ENCODE measurements around the gene HAPLN2.
"Not testable (repeated sequence)": the region's sequence is repeated elsewhere in the genome, so short reads cannot be mapped to it uniquely, and the experiment has no call there.

The HAPLN2 gene

GRCh38 chr1:156599811-156600210 is 19.4 kb upstream of the HAPLN2 start:
- H3K4me1 ChIP-seq (ENCODE audit: control insufficient read depth, insufficient read depth, low read length, poor library complexity, severe bottlenecking), result peaks cover 5% of the 10 kb centered on the region
- H3K27ac ChIP-seq (ENCODE audit: insufficient read depth, low read length, poor library complexity, severe bottlenecking), result peak overlapping the region; percentile 52
- no peak for DNase-seq
- no peak overlapping the region for H3K4me3 ChIP-seq (ENCODE audit: insufficient read depth, low read depth, low read length, poor library complexity, severe bottlenecking)
- H3K36me3 ChIP-seq (ENCODE audit: control insufficient read depth, insufficient read depth, low read length), result peaks cover 38% of the 10 kb centered on the region
- H3K27me3 ChIP-seq (replicated peaks; ENCODE audit: control insufficient read depth, insufficient read depth, low read length, poor library complexity, severe bottlenecking), result no peaks in the 10 kb centered on the region
- H3K9me3 ChIP-seq (ENCODE audit: control insufficient read depth, low read length), result no peaks in the 10 kb centered on the region

GRCh38 chr1:156600733-156601121 is 18.5 kb upstream of the HAPLN2 start:
- Histone ChIP-seq H3K27ac (ENCODE audit: insufficient read depth, low read length, poor library complexity, severe bottlenecking) (peak overlapping the region; percentile 72), H3K36me3 (ENCODE audit: control insufficient read depth, insufficient read depth, low read length) (peaks cover 30% of the 10 kb centered on the region), H3K27me3 (replicated peaks; ENCODE audit: control insufficient read depth, insufficient read depth, low read length, poor library complexity, severe bottlenecking) (no peaks in the 10 kb centered on the region), H3K4me3 (ENCODE audit: insufficient read depth, low read depth, low read length, poor library complexity, severe bottlenecking) (peak overlapping the region; percentile 79), H3K4me1 (ENCODE audit: control insufficient read depth, insufficient read depth, low read length, poor library complexity, severe bottlenecking) (peaks cover 5% of the 10 kb centered on the region), H3K9me3 (ENCODE audit: control insufficient read depth, low read length) (no peaks in the 10 kb centered on the region)
- no peak for DNase-seq

GRCh38 chr1:156601122-156601830 is 17.9 kb upstream of the HAPLN2 start, which contains the start of gene GPATCH4:
Gene GPATCH4, minus strand, starts transcription at chr1:156601479.
- peak within 1 kb of the TSS; percentile 79 for H3K4me3 ChIP-seq (ENCODE audit: insufficient read depth, low read depth, low read length, poor library complexity, severe bottlenecking)
- H3K27me3 ChIP-seq (replicated peaks; ENCODE audit: control insufficient read depth, insufficient read depth, low read length, poor library complexity, severe bottlenecking), result no peaks in the 10 kb centered on the region
- H3K4me1 ChIP-seq (ENCODE audit: control insufficient read depth, insufficient read depth, low read length, poor library complexity, severe bottlenecking), result peaks cover 5% of the 10 kb centered on the region
- DNase-seq, result peak; percentile 58 to 72 (median 66)
- peaks cover 25% of the 10 kb centered on the region for H3K36me3 ChIP-seq (ENCODE audit: control insufficient read depth, insufficient read depth, low read length)
- no peaks in the 10 kb centered on the region for H3K9me3 ChIP-seq (ENCODE audit: control insufficient read depth, low read length)
- peak within 1 kb of the TSS; percentile 72 for H3K27ac ChIP-seq (ENCODE audit: insufficient read depth, low read length, poor library complexity, severe bottlenecking)

GRCh38 chr1:156601892-156602291 is 17.3 kb upstream of the HAPLN2 start:
- peak overlapping the region; percentile 72 for H3K27ac ChIP-seq (ENCODE audit: insufficient read depth, low read length, poor library complexity, severe bottlenecking)
- peak overlapping the region; percentile 79 for H3K4me3 ChIP-seq (ENCODE audit: insufficient read depth, low read depth, low read length, poor library complexity, severe bottlenecking)
- peaks cover 19% of the 10 kb centered on the region for H3K36me3 ChIP-seq (ENCODE audit: control insufficient read depth, insufficient read depth, low read length)
- DNase-seq, result no peak
- H3K27me3 ChIP-seq (replicated peaks; ENCODE audit: control insufficient read depth, insufficient read depth, low read length, poor library complexity, severe bottlenecking), result no peaks in the 10 kb centered on the region
- H3K9me3 ChIP-seq (ENCODE audit: control insufficient read depth, low read length), result no peaks in the 10 kb centered on the region
- peaks cover 5% of the 10 kb centered on the region for H3K4me1 ChIP-seq (ENCODE audit: control insufficient read depth, insufficient read depth, low read length, poor library complexity, severe bottlenecking)

GRCh38 chr1:156602557-156602993 is 16.6 kb upstream of the HAPLN2 start:
- H3K27ac ChIP-seq (ENCODE audit: insufficient read depth, low read length, poor library complexity, severe bottlenecking), result no peak overlapping the region
- H3K4me1 ChIP-seq (ENCODE audit: control insufficient read depth, insufficient read depth, low read length, poor library complexity, severe bottlenecking), result peaks cover 5% of the 10 kb centered on the region
- no peak for DNase-seq
- peak overlapping the region; percentile 4 for H3K4me3 ChIP-seq (ENCODE audit: insufficient read depth, low read depth, low read length, poor library complexity, severe bottlenecking)
- H3K27me3 ChIP-seq (replicated peaks; ENCODE audit: control insufficient read depth, insufficient read depth, low read length, poor library complexity, severe bottlenecking), result no peaks in the 10 kb centered on the region
- H3K9me3 ChIP-seq (ENCODE audit: control insufficient read depth, low read length), result no peaks in the 10 kb centered on the region
- peaks cover 13% of the 10 kb centered on the region for H3K36me3 ChIP-seq (ENCODE audit: control insufficient read depth, insufficient read depth, low read length)

GRCh38 chr1:156607344-156607743 is 11.9 kb upstream of the HAPLN2 start:
- H3K9me3 ChIP-seq (ENCODE audit: control insufficient read depth, low read length); H3K27me3 ChIP-seq (replicated peaks; ENCODE audit: control insufficient read depth, insufficient read depth, low read length, poor library complexity, severe bottlenecking); H3K4me3 ChIP-seq (ENCODE audit: insufficient read depth, low read depth, low read length, poor library complexity, severe bottlenecking); DNase-seq; H3K36me3 ChIP-seq (ENCODE audit: control insufficient read depth, insufficient read depth, low read length); H3K27ac ChIP-seq (ENCODE audit: insufficient read depth, low read length, poor library complexity, severe bottlenecking); H3K4me1 ChIP-seq (ENCODE audit: control insufficient read depth, insufficient read depth, low read length, poor library complexity, severe bottlenecking): not testable (repeated sequence)

- peak in 2 of 3 donors; percentile 14 to 43 for DNase-seq
- Histone ChIP-seq H3K9me3 (ENCODE audit: control insufficient read depth, low read length) (no peaks in the 10 kb centered on the region), H3K4me3 (ENCODE audit: insufficient read depth, low read depth, low read length, poor library complexity, severe bottlenecking) (no peak overlapping the region), H3K4me1 (ENCODE audit: control insufficient read depth, insufficient read depth, low read length, poor library complexity, severe bottlenecking) (no peaks in the 10 kb centered on the region), H3K36me3 (ENCODE audit: control insufficient read depth, insufficient read depth, low read length) (no peaks in the 10 kb centered on the region), H3K27me3 (replicated peaks; ENCODE audit: control insufficient read depth, insufficient read depth, low read length, poor library complexity, severe bottlenecking) (no peaks in the 10 kb centered on the region), H3K27ac (ENCODE audit: insufficient read depth, low read length, poor library complexity, severe bottlenecking) (no peak overlapping the region)
Measured at GRCh38 chr1:156608036-156608674, 11.1 kb upstream of the HAPLN2 start.

GRCh38 chr1:156608981-156609380 is 10.2 kb upstream of the HAPLN2 start:
- Histone ChIP-seq H3K36me3 (ENCODE audit: control insufficient read depth, insufficient read depth, low read length) (no peaks in the 10 kb centered on the region), H3K4me1 (ENCODE audit: control insufficient read depth, insufficient read depth, low read length, poor library complexity, severe bottlenecking) (no peaks in the 10 kb centered on the region), H3K9me3 (ENCODE audit: control insufficient read depth, low read length) (no peaks in the 10 kb centered on the region), H3K27me3 (replicated peaks; ENCODE audit: control insufficient read depth, insufficient read depth, low read length, poor library complexity, severe bottlenecking) (no peaks in the 10 kb centered on the region), H3K4me3 (ENCODE audit: insufficient read depth, low read depth, low read length, poor library complexity, severe bottlenecking) (no peak overlapping the region), H3K27ac (ENCODE audit: insufficient read depth, low read length, poor library complexity, severe bottlenecking) (no peak overlapping the region)
- peak in 2 of 3 donors; percentile 19 to 43 for DNase-seq

- not testable (repeated sequence) for H3K27me3 ChIP-seq (replicated peaks; ENCODE audit: control insufficient read depth, insufficient read depth, low read length, poor library complexity, severe bottlenecking); H3K4me1 ChIP-seq (ENCODE audit: control insufficient read depth, insufficient read depth, low read length, poor library complexity, severe bottlenecking); DNase-seq; H3K4me3 ChIP-seq (ENCODE audit: insufficient read depth, low read depth, low read length, poor library complexity, severe bottlenecking); H3K36me3 ChIP-seq (ENCODE audit: control insufficient read depth, insufficient read depth, low read length); H3K9me3 ChIP-seq (ENCODE audit: control insufficient read depth, low read length); H3K27ac ChIP-seq (ENCODE audit: insufficient read depth, low read length, poor library complexity, severe bottlenecking)
Measured at GRCh38 chr1:156610072-156610471, 9.1 kb upstream of the HAPLN2 start.

- Histone ChIP-seq H3K4me3 (ENCODE audit: insufficient read depth, low read depth, low read length, poor library complexity, severe bottlenecking) (no peak overlapping the region), H3K36me3 (ENCODE audit: control insufficient read depth, insufficient read depth, low read length) (no peaks in the 10 kb centered on the region), H3K27ac (ENCODE audit: insufficient read depth, low read length, poor library complexity, severe bottlenecking) (no peak overlapping the region), H3K4me1 (ENCODE audit: control insufficient read depth, insufficient read depth, low read length, poor library complexity, severe bottlenecking) (no peaks in the 10 kb centered on the region), H3K9me3 (ENCODE audit: control insufficient read depth, low read length) (no peaks in the 10 kb centered on the region), H3K27me3 (replicated peaks; ENCODE audit: control insufficient read depth, insufficient read depth, low read length, poor library complexity, severe bottlenecking) (no peaks in the 10 kb centered on the region)
- no peak for DNase-seq
Measured at GRCh38 chr1:156612666-156613065, 6.5 kb upstream of the HAPLN2 start.
